Activated naive CD4-positive, alpha-beta T cell treated with anti-CD3 and anti-CD28 coated beads, Interleukin-2, amount 50 U/mL, for 72 hours (primary cell): ENCODE results near the gene SMPD4. TPM values are rescaled to one million over a fixed set of nuclear protein-coding genes. Genes with fewer than 3 reads are reported as not detected.
A peak's percentile ranks its signal among the peaks of the same experiment; 100 is the strongest.
"Not testable (repeated sequence)": the region's sequence is repeated elsewhere in the genome, so short reads cannot be mapped to it uniquely, and the experiment has no call there.

Experiments used
- ATAC-seq, 2 donors: fragments of 150-1000 bp; cut with Tn5 transposase; 2 replicates each; pipeline ENCODE4 v1.10.0; 2021; ENCODE audit warnings: mild to moderate bottlenecking in 2 of 2, moderate library complexity in 2 of 2
- DNase-seq, 2 donors: peaks; one replicate each; pipeline ENCODE4 v3.0.0; 2021 to 2022; ENCODE audit warnings: low spot score in 2 of 2
- H3K27ac Mint-ChIP-seq, 2 donors: one replicate each; pipeline ENCODE4 v1.8.0; 2022; ENCODE audit warnings: mild to moderate bottlenecking in 2 of 2, mixed read lengths in 2 of 2
- H3K36me3 Mint-ChIP-seq, 2 donors: one replicate each; pipeline ENCODE4 v1.8.0; 2022; ENCODE audit warnings: mixed read lengths in 2 of 2
- H3K9me3 Mint-ChIP-seq, 2 donors: one replicate each; pipeline ENCODE4 v1.8.0; 2022; ENCODE audit warnings: mixed read lengths in 2 of 2
- total RNA-seq, 2 donors: library from RNA; stranded (reverse); gene quantifications; one replicate each; pipeline ENCODE4 v1.2.3, GENCODE V29; 2022

Gene SMPD4
- total RNA-seq, 2 donors from 2014 or later, result 80.4 to 91.7 TPM

- not testable (repeated sequence) for H3K9me3 Mint-ChIP-seq, H3K36me3 Mint-ChIP-seq, ATAC-seq, H3K27ac Mint-ChIP-seq, DNase-seq
Measured at GRCh38 chr2:130191319-130191718, 9.9 kb upstream of the SMPD4 start.

GRCh38 chr2:130190237-130190636 lies 8.8 kb upstream of the SMPD4 start:
- no peak overlapping the region for H3K27ac Mint-ChIP-seq
- DNase-seq, result no peak
- ATAC-seq, result no peak
- H3K9me3 Mint-ChIP-seq, result no peaks in the 10 kb centered on the region
- H3K36me3 Mint-ChIP-seq, result no peaks in the 10 kb centered on the region

- not testable (repeated sequence) for H3K9me3 Mint-ChIP-seq, ATAC-seq
Measured at GRCh38 chr2:130188958-130189357, 7.6 kb upstream of the SMPD4 start.

GRCh38 chr2:130187859-130188792 lies 6.7 kb upstream of the SMPD4 start:
- H3K9me3 Mint-ChIP-seq, DNase-seq: not testable (repeated sequence)
- H3K27ac Mint-ChIP-seq, result peak overlapping the region in 1 of 2 donors; percentile 86
- ATAC-seq, result peak in 1 of 2 donors; percentile 21
- peaks cover 5 to 11% of the 10 kb centered on the region in 2 donors for H3K36me3 Mint-ChIP-seq

More at GRCh38 chr2:130188958-130189357, 7.6 kb upstream of the SMPD4 start:
- H3K36me3 Mint-ChIP-seq, DNase-seq: not testable (repeated sequence)
- H3K27ac Mint-ChIP-seq, result peak overlapping the region in 1 of 2 donors; percentile 86

GRCh38 chr2:130187268-130187667 lies 5.9 kb upstream of the SMPD4 start:
- ATAC-seq, result no peak
- H3K36me3 Mint-ChIP-seq, result peaks cover 5 to 11% of the 10 kb centered on the region in 2 donors

GRCh38 chr2:130186391-130186790 lies 5.0 kb upstream of the SMPD4 start:
- H3K27ac Mint-ChIP-seq, result peak overlapping the region; percentile 44 to 93
- no peak for ATAC-seq

More at GRCh38 chr2:130187268-130187667, 5.9 kb upstream of the SMPD4 start:
- Mint-ChIP-seq H3K27ac (peak overlapping the region in 1 of 2 donors; percentile 50), H3K9me3 (no peaks in the 10 kb centered on the region)
- no peak for DNase-seq

GRCh38 chr2:130185896-130186295 lies 4.5 kb upstream of the SMPD4 start:
- no peaks in the 10 kb centered on the region for H3K9me3 Mint-ChIP-seq
- DNase-seq (no peak), ATAC-seq (no peak)
- peaks cover 9 to 14% of the 10 kb centered on the region in 2 donors for H3K36me3 Mint-ChIP-seq
- H3K27ac Mint-ChIP-seq, result peak overlapping the region; percentile 92 to 93

More at GRCh38 chr2:130186391-130186790, 5.0 kb upstream of the SMPD4 start:
- Mint-ChIP-seq H3K9me3 (no peaks in the 10 kb centered on the region), H3K36me3 (peaks cover 5 to 11% of the 10 kb centered on the region in 2 donors)
- DNase-seq, result no peak

GRCh38 chr2:130185436-130185835 lies 4.0 kb upstream of the SMPD4 start:
- DNase-seq (no peak), ATAC-seq (no peak)
- H3K27ac Mint-ChIP-seq, result peak overlapping the region; percentile 92 to 93
- no peaks in the 10 kb centered on the region for H3K9me3 Mint-ChIP-seq
- H3K36me3 Mint-ChIP-seq, result peaks cover 12 to 18% of the 10 kb centered on the region in 2 donors

GRCh38 chr2:130183512-130184373 lies 2.3 kb upstream of the SMPD4 start:
- peak overlapping the region; percentile 93 to 96 for H3K27ac Mint-ChIP-seq
- H3K9me3 Mint-ChIP-seq, result no peaks in the 10 kb centered on the region
- peaks cover 12 to 18% of the 10 kb centered on the region in 2 donors for H3K36me3 Mint-ChIP-seq
- DNase-seq (no peak), ATAC-seq (no peak)

GRCh38 chr2:130182826-130183511 lies 1.6 kb upstream of the SMPD4 start:
- peak overlapping the region; percentile 93 to 96 for H3K27ac Mint-ChIP-seq
- peak in 1 of 2 donors; percentile 43 for ATAC-seq
- H3K36me3 Mint-ChIP-seq, result peaks cover 12 to 19% of the 10 kb centered on the region in 2 donors
- DNase-seq, H3K9me3 Mint-ChIP-seq: not testable (repeated sequence)

- Mint-ChIP-seq H3K36me3 (peaks cover 12 to 22% of the 10 kb centered on the region in 2 donors), H3K27ac (peak within 1 kb of the TSS; percentile 97 to 98)
- ATAC-seq (peak; percentile 87 to 91), DNase-seq (peak; percentile 93 to 94)
- not testable (repeated sequence) for H3K9me3 Mint-ChIP-seq
Measured at GRCh38 chr2:130181880-130182682, 679 bp upstream of the SMPD4 start, which contains the start of gene MZT2B. MZT2B (plus strand) TSS chr2:130182262; CDS start chr2:130182283, 21 bp downstream.

GRCh38 chr2:130180404-130181324 lies 738 bp downstream of the SMPD4 start:
- Mint-ChIP-seq H3K36me3 (peaks cover 12 to 22% of the 10 kb centered on the region in 2 donors), H3K27ac (peak overlapping the region; percentile 97 to 98)
- not testable (repeated sequence) for DNase-seq, H3K9me3 Mint-ChIP-seq, ATAC-seq

- H3K27ac Mint-ChIP-seq, result peak overlapping the region in 1 of 2 donors; percentile 22
- peak; percentile 75 to 89 for ATAC-seq
- H3K36me3 Mint-ChIP-seq, result not testable (repeated sequence)
Measured at GRCh38 chr2:130174866-130175265, 6.5 kb downstream of the SMPD4 start.

GRCh38 chr2:130169896-130170295 lies 11.5 kb downstream of the SMPD4 start:
- H3K9me3 Mint-ChIP-seq, result no peaks in the 10 kb centered on the region
- H3K36me3 Mint-ChIP-seq, result peaks cover 14 to 21% of the 10 kb centered on the region in 2 donors

More at GRCh38 chr2:130174866-130175265, 6.5 kb downstream of the SMPD4 start:
- not testable (repeated sequence) for DNase-seq, H3K9me3 Mint-ChIP-seq

More at GRCh38 chr2:130169896-130170295, 11.5 kb downstream of the SMPD4 start:
- ATAC-seq (no peak), DNase-seq (no peak)
- peak overlapping the region in 1 of 2 donors; percentile 53 for H3K27ac Mint-ChIP-seq
